WTC11 (cell line): ENCODE data around the gene DIAPH1. TPM values are rescaled to one million over a fixed set of nuclear protein-coding genes. Genes with fewer than 3 reads are reported as not detected.

Experiments used
- ATAC-seq: fragments of 200-7000 bp; cut with Tn5 transposase; 2 replicates; pipeline ENCODE4 v1.10.0; 2021; ENCODE audit warnings: mild to moderate bottlenecking, moderate library complexity
- CTCF ChIA-PET: fragments of 300-600 bp; sonication (Branson Sonifier 250); formaldehyde crosslinking; loops from one replicate; lab custom pipeline; 2021; ENCODE audit warnings: antibody characterized with exemption; lab: Charles Lee
- POLR2A ChIA-PET: fragments of 350-600 bp; sonication (Branson Sonifier 250); formaldehyde crosslinking; loops from one replicate; lab custom pipeline; 2021; ENCODE audit warnings: antibody characterized with exemption; lab: Charles Lee
- DNase-seq: peaks from one replicate; pipeline ENCODE4 v3.0.0; 2021; ENCODE audit warnings: low spot score
- H3K27ac Mint-ChIP-seq: 2 replicates; pipeline ENCODE4 v1.8.0; 2021; ENCODE audit warnings: mixed read lengths
- H3K27me3 Mint-ChIP-seq: 2 replicates; pipeline ENCODE4 v1.8.0; 2021; ENCODE audit warnings: low read depth, mild to moderate bottlenecking, moderate library complexity, mixed read lengths
- H3K36me3 Mint-ChIP-seq: 2 replicates; pipeline ENCODE4 v1.8.0; 2021; ENCODE audit warnings: mixed read lengths
- H3K4me1 Mint-ChIP-seq: 2 replicates; pipeline ENCODE4 v1.8.0; 2022; ENCODE audit warnings: mixed read lengths
- H3K4me3 Mint-ChIP-seq: 2 replicates; pipeline ENCODE4 v1.8.0; 2021; ENCODE audit warnings: mild to moderate bottlenecking, moderate library complexity, mixed read lengths
- H3K9me3 Mint-ChIP-seq: 2 replicates; pipeline ENCODE4 v1.8.0; 2021; ENCODE audit warnings: mixed read lengths
- CBFB ChIP-seq: sonication (generic); formaldehyde crosslinking; IDR thresholded peaks from 2 replicates; pipeline ENCODE4 v1.8.1; 2022; ENCODE audit warnings: mild to moderate bottlenecking, low read depth, missing genetic modification reagents
- CTCF ChIP-seq: fragments of 200-600 bp; IDR thresholded peaks from 2 replicates; pipeline ENCODE4 v1.8.0; 2022; ENCODE audit warnings: antibody characterized with exemption
- E2F1 ChIP-seq: sonication (generic); formaldehyde crosslinking; IDR thresholded peaks from 2 replicates; pipeline ENCODE4 v1.8.0; 2022; ENCODE audit warnings: mild to moderate bottlenecking, missing genetic modification reagents
- EMX1 ChIP-seq: fragments of 250-450 bp; sonication (Bioruptor Pico); IDR thresholded peaks from 2 replicates; pipeline ENCODE4 v1.8.0; 2021; ENCODE audit warnings: mild to moderate bottlenecking
- ESRRA ChIP-seq: sonication (generic); formaldehyde crosslinking; IDR thresholded peaks from 2 replicates; pipeline ENCODE4 v1.8.1; 2022; ENCODE audit warnings: mild to moderate bottlenecking, missing genetic modification reagents, borderline replicate concordance
- FOXK1 ChIP-seq: sonication (generic); formaldehyde crosslinking; IDR thresholded peaks from 2 replicates; pipeline ENCODE4 v1.8.0; 2022; ENCODE audit warnings: mild to moderate bottlenecking, moderate library complexity, missing genetic modification reagents
- FOXP4 ChIP-seq: sonication (generic); formaldehyde crosslinking; IDR thresholded peaks from 2 replicates; pipeline ENCODE4 v1.8.0; 2022; ENCODE audit warnings: mild to moderate bottlenecking, missing genetic modification reagents
- GABPB1 ChIP-seq: sonication (generic); formaldehyde crosslinking; IDR thresholded peaks from 2 replicates; pipeline ENCODE4 v1.8.1; 2023; ENCODE audit warnings: mild to moderate bottlenecking, missing genetic modification reagents
- HMGXB4 ChIP-seq: sonication (generic); formaldehyde crosslinking; IDR thresholded peaks from 2 replicates; pipeline ENCODE4 v1.8.1; 2023; ENCODE audit warnings: mild to moderate bottlenecking, moderate library complexity, missing genetic modification reagents
- JUN ChIP-seq: sonication (generic); formaldehyde crosslinking; IDR thresholded peaks from 2 replicates; pipeline ENCODE4 v1.8.0; 2023; ENCODE audit warnings: mild to moderate bottlenecking, missing genetic modification reagents
- KAT7 ChIP-seq: sonication (generic); formaldehyde crosslinking; IDR thresholded peaks from 2 replicates; pipeline ENCODE4 v1.8.1; 2023; ENCODE audit warnings: missing genetic modification reagents, mild to moderate bottlenecking, borderline replicate concordance
- NFATC4 ChIP-seq: fragments of 250-450 bp; sonication (Bioruptor Pico); IDR thresholded peaks from 2 replicates; pipeline ENCODE4 v1.9.0; 2021; ENCODE audit warnings: mild to moderate bottlenecking
- NFYB ChIP-seq: sonication (generic); formaldehyde crosslinking; conservative IDR thresholded peaks from 2 replicates; pipeline ENCODE4 v1.8.0; 2022; ENCODE audit warnings: low read depth, missing genetic modification reagents
- PRRX2 ChIP-seq: fragments of 250-450 bp; sonication (Bioruptor Pico); IDR thresholded peaks from 2 replicates; pipeline ENCODE4 v1.8.0; 2021; ENCODE audit warnings: mild to moderate bottlenecking
- RELA ChIP-seq: sonication (generic); formaldehyde crosslinking; IDR thresholded peaks from 2 replicates; pipeline ENCODE4 v1.8.1; 2022; ENCODE audit warnings: missing genetic modification reagents, mild to moderate bottlenecking, borderline replicate concordance
- SP1 ChIP-seq: sonication (generic); formaldehyde crosslinking; conservative IDR thresholded peaks from 2 replicates; pipeline ENCODE4 v1.8.1; 2022; ENCODE audit warnings: missing genetic modification reagents
- TEAD1 ChIP-seq: sonication (generic); formaldehyde crosslinking; IDR thresholded peaks from 2 replicates; pipeline ENCODE4 v1.8.0; 2022; ENCODE audit warnings: mild to moderate bottlenecking, missing genetic modification reagents
- USF2 ChIP-seq: sonication (generic); formaldehyde crosslinking; IDR thresholded peaks from 2 replicates; pipeline ENCODE4 v1.8.1; 2023; ENCODE audit warnings: mild to moderate bottlenecking, missing genetic modification reagents, moderate library complexity
- ZBTB43 ChIP-seq: sonication (generic); formaldehyde crosslinking; IDR thresholded peaks from 2 replicates; pipeline ENCODE4 v1.8.1; 2023; ENCODE audit warnings: mild to moderate bottlenecking, missing genetic modification reagents
- ZNF138 ChIP-seq: sonication (generic); formaldehyde crosslinking; conservative IDR thresholded peaks from 2 replicates; pipeline ENCODE4 v1.8.1; 2022; ENCODE audit warnings: mild to moderate bottlenecking, moderate library complexity, missing genetic modification reagents
- ZNF232 ChIP-seq: sonication (generic); formaldehyde crosslinking; IDR thresholded peaks from 2 replicates; pipeline ENCODE4 v1.8.0; 2022; ENCODE audit warnings: mild to moderate bottlenecking, missing genetic modification reagents
- total RNA-seq: library from RNA; stranded (reverse); gene quantifications from 3 replicates; pipeline ENCODE4 v1.2.3, GENCODE V29; 2021

DIAPH1 gene
- total RNA-seq, 1 experiment from 2014 or later = 109 TPM

- TF ChIP-seq KAT7 (CRISPR knock-in tag) = no peak
- no peak for TF ChIP-seq EMX1 (CRISPR knock-in tag)
- peak; percentile 16; the same call in 1 of the 2 replicates for TF ChIP-seq ESRRA
- 0 out of 2 replicates have a peak, but pooled peaks have one; percentile 27 for TF ChIP-seq ZBTB43
- 0 out of 2 replicates have a peak, but pooled peaks have one; percentile 2 for TF ChIP-seq JUN
- no peak for TF ChIP-seq PRRX2 (CRISPR knock-in tag)
- no peak for TF ChIP-seq CTCF
- TF ChIP-seq HMGXB4 (CRISPR knock-in tag) = peak; percentile 71
- no peak for TF ChIP-seq E2F1 (CRISPR knock-in tag)
- peak; percentile 84; the same call in 1 of the 2 replicates for TF ChIP-seq RELA (CRISPR knock-in tag)
- no peak for TF ChIP-seq NFYB (CRISPR knock-in tag)
Observed at GRCh38 chr5:141637123-141637766, 18.4 kb upstream of the DIAPH1 start (continued).

- H3K4me3 Mint-ChIP-seq = peak within 1 kb of the TSS; percentile 90
- H3K9me3 Mint-ChIP-seq = no peaks in the 10 kb centered on the region
- CTCF ChIA-PET = interaction anchor here (0.5 to 3.9 kb wide), 29 partner anchors 10 to 454 kb away, joined by 3 to 106 read pairs (median 7); partner anchors contain the start of genes ARAP3, DELE1, DIAPH1 and FCHSD1
- H3K4me1 Mint-ChIP-seq = peaks cover 22% of the 10 kb centered on the region
- H3K27ac Mint-ChIP-seq = peak within 1 kb of the TSS; percentile 90
- ATAC-seq = peak; percentile 82
- peaks cover 10% of the 10 kb centered on the region for H3K36me3 Mint-ChIP-seq
- POLR2A ChIA-PET = interaction anchor here (0.6 to 3.3 kb wide), 12 partner anchors 13 to 287 kb away, joined by 3 to 36 read pairs (median 4); partner anchors contain the start of genes ARAP3, DIAPH1, FCHSD1 and PCDHGB1
- DNase-seq = peak; percentile 97
- no peaks in the 10 kb centered on the region for H3K27me3 Mint-ChIP-seq
- peak; percentile 98 for TF ChIP-seq SP1 (CRISPR knock-in tag)
- TF ChIP-seq JUN = 0 out of 2 replicates have a peak, but pooled peaks have one; percentile 1
- TF ChIP-seq HMGXB4 (CRISPR knock-in tag) = 0 out of 2 replicates have a peak, but pooled peaks have one; percentile 33
- TF ChIP-seq NFATC4 (CRISPR knock-in tag) = no peak
- 0 out of 2 replicates have a peak, but pooled peaks have one; percentile 12 for TF ChIP-seq USF2 (CRISPR knock-in tag)
- TF ChIP-seq ZNF138 (CRISPR knock-in tag) = 0 out of 2 replicates have a peak, but pooled peaks have one; percentile 14
- TF ChIP-seq ZNF232 (CRISPR knock-in tag) = peak; percentile 44; the same call in 1 of the 2 replicates
- TF ChIP-seq ESRRA = no peak
- TF ChIP-seq TEAD1 (CRISPR knock-in tag) = peak; percentile 30; the same call in 1 of the 2 replicates
- peak; percentile 40; the same call in 1 of the 2 replicates for TF ChIP-seq FOXP4 (CRISPR knock-in tag)
- TF ChIP-seq CBFB (CRISPR knock-in tag) = 0 out of 2 replicates have a peak, but pooled peaks have one; percentile 39
- no peak for TF ChIP-seq GABPB1
- no peak; the same call in 1 of the 2 replicates for TF ChIP-seq FOXK1 (CRISPR knock-in tag)
Observed at GRCh38 chr5:141636413-141637122, 17.8 kb upstream of the DIAPH1 start, which contains the start of the genes HDAC3 and RELL2. HDAC3 (minus strand) TSS chr5:141636849; CDS start chr5:141636790, 59 bp downstream. RELL2 (plus strand) TSS chr5:141636997; CDS start chr5:141638226, 1,229 bp downstream.
